ENCODE measurements around the gene KNDC1.

GRCh38 chr10:133163889-133164815, 4.1 kb downstream of the KNDC1 start:
- TF ChIP-seq SUZ12 (IDR thresholded peaks at IDR 0.05; ENCODE audit: extremely low read depth, insufficient read depth, insufficient read length) (no peak), YY1 (IDR thresholded peaks at IDR 0.05; ENCODE audit: insufficient read depth, insufficient read length) (no peak)
